Erythroblast (primary cell): ENCODE data around the gene WDR7.

Experiments used
- GATA1 ChIP-seq: IDR thresholded peaks from 2 replicates; pipeline ENCODE4 v1.6.1; 2011; ENCODE audit warnings: low read depth, mild to moderate bottlenecking, control low read depth, low read length, moderate library complexity
- POLR2A ChIP-seq: IDR thresholded peaks from 2 replicates; pipeline ENCODE4 v1.6.1; 2011; ENCODE audit warnings: mild to moderate bottlenecking, low read length

DNA sequence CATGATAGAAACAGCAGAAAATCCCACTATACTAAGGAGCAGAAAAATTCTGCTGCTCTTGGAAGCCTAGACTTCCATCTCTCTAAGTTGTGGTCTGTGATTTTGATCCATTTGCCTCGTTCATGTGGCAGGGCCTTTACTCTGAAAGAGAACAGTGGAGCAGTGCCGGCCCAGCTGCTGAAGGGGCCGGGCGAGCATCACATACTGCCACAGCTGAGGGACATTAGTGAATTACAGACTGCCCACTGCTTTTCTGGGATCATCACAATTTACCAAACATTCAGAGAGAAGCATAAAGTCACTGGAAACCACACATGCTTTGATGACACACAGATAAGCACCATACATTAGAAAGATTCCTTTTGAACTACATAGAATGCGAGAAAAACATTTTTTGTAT, 278.7 kb downstream of the WDR7 start:
- TF ChIP-seq POLR2A, result no peak
- no peak for TF ChIP-seq GATA1
